Stimulated activated CD4-positive, alpha-beta T cell treated with anti-CD3 and anti-CD28 coated beads, Interleukin-15, amount 100 ng/mL, for 1 hour (primary cell): ENCODE measurements around the gene ZNF550.
A peak's percentile ranks its signal among the peaks of the same experiment; 100 is the strongest.
"Not testable (repeated sequence)": the region's sequence is repeated elsewhere in the genome, so short reads cannot be mapped to it uniquely, and the experiment has no call there.

Experiments
- DNase-seq, 2 donors: peaks; one replicate each; pipeline ENCODE4 v3.0.0-alpha.2; 2020; ENCODE audit warnings: low read depth in 1 of 2, low spot score in 1 of 2

ZNF550 gene

DNA sequence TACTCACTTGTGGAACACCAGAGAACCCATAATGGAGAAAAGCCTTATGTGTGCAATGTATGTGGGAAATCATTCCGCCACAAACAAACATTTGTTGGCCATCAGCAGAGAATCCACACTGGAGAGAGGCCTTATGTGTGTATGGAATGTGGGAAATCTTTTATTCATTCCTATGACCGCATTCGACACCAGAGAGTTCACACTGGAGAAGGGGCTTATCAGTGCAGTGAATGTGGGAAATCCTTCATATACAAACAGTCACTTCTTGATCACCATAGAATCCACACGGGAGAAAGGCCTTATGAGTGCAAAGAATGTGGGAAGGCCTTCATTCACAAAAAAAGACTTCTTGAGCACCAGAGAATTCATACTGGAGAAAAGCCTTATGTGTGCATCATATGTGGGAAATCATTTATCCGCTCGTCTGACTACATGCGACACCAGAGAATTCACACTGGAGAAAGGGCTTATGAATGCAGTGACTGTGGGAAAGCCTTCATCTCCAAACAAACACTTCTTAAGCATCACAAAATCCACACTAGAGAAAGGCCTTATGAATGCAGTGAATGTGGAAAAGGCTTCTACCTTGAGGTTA lies 21.6 kb downstream of the ZNF550 start:
- DNase-seq: no peak

DNA sequence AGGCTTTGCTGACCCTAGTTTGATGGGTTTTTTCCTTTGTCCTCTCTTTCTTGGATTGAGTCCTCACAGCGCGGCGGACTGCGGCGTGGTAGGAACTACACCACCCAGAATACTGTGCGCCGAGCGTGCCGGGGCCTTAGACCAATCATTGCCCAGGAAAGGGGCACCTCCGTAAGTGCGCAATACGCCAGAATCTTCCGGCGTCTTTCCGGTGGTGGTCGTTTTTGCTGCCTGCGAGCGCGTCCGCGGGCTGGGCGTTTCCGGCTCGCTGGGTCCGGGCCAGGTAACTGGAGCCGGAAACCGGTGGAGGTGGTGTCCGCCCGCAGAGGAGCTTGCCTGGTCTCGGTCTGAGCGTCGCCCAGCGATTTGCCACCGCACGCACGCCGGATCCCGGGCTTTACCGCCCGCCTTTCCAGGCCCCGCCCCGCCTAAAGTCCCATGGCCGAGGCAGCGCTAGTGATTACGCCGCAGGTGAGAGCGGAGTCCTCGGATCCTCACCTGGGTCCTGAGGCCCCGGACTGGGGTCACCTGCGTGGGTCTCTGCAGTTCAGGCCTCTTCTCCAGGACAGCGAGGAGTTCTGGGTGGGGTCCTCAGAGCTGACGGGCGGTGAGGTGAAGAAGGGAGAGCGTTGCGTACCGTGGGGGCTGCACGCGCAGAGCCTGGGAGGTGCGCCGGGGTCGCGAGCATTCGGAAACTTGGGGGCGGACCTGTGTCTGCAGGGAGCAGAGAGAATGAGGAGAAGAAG lies 32.4 kb downstream of the ZNF550 start, which contains the start of gene ZNF549:
TSS of gene ZNF549 (plus strand) at position 221 of the 746 bp plus-strand sequence. CDS start at position 439, 218 bp downstream.
- DNase-seq: peak; percentile 72 to 78

DNA sequence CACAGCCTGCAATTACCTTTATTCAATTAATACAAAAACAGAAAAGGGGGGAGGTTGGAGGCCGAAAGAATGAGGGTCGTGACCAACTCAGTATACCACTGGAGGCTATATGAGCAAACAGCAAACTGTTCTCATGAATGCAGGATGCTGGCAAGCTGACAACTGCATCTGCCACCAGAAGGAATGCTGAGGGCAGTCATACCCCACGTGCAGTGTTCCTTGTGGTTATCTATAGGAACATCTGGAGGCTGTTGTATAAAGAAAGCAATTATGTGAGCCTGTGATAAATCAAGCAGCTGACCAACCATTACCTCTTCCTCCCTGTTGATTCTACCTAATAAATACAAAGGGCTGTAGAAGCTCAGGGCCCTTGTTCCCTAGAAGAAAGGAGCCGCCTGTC lies 41.6 kb downstream of the ZNF550 start:
- not testable (repeated sequence) for DNase-seq

DNA sequence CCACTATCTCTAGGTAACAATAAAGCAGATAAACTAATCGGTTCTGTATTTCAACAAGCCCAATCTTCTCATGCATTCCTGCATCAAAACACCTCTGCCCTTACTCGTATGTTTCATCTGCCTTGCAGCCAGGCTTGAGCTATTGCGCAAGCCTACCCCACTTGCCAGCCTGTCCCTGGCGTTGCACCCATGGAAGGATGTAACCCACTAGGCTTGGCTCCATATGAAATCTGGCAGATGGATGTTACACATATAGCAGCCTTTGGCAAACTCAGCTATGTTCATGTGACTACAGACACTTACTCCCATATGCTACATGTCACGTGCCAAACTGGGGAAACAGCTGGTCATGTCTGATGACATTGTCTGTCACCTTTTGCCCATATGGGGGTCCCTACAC lies 44.4 kb downstream of the ZNF550 start:
- DNase-seq: no peak

DNA sequence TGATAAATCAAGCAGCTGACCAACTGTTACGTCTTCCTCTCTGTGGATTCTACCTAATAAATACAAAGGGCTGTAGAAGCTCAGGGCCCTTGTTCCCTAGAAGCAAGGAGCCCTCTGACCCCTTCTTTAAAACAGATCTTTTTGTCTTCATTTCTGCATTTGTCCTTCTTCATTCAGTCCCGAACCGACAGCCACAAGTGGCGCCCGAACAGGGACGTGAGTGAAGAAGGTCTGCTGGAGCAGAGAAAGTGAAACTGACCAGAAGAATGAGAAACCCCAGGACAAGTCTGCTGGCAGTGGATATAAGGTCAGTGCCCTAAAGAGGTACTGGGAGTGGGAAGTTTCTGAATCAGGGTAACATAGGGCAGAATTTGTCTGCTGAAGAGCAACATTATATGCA lies 46.8 kb downstream of the ZNF550 start:
- DNase-seq: no peak

DNA sequence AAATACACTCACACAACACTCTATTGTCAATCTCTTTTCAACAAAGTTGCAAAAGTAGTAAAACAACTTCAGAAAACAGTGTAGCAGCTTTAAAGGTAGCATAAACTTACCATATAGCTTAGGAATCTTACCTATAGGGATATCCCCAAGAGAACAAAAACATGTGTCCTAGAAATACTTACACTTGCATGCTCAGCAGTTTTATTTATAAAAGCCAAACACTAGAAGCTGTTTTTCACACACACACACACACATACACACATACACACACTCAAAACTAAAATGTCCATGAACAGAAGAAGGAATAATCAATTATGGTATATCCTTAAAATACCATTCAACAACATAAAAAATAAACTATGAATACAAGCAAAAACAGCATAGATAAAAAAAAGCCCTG lies 48.2 kb downstream of the ZNF550 start:
- DNase-seq: no peak

DNA sequence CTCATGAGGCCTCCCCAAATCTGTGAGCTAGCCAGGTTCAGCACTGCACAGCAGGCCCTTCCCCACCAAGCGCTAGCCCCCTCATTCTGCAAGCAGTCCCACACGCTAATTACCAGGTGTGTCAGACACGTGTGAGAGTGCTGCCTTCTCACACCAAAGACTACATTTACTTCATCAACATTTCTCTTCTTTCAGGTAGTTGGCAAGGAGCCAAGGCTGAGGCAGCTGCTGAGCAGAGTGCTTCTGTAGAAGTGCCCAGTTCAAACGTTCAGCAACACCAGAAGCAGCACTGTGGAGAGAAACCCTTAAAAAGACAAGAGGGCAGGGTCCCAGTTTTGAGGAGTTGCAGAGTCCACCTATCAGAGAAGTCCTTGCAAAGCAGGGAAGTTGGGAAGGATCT lies 53.5 kb downstream of the ZNF550 start:
- DNase-seq: no peak

DNA sequence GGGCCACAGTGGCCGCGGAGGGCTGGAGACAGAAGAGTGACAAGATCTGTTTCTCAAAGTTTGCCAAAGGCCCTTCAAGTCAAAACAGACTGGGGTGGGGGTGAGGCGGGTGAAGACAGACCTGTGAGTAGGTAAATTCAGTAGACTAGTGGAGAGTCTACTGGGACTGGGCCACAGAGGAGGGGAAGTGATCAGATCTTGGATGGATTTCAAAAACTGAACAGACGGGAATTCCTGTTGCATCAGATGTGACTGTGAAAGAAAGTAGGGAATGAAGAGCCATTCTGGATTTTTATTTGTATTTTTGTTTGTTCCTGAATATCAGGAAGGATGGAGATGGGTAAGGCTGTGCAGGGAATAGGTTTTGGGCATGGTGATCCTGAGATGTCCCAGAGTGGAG lies 59.3 kb downstream of the ZNF550 start:
- DNase-seq: not testable (repeated sequence)

DNA sequence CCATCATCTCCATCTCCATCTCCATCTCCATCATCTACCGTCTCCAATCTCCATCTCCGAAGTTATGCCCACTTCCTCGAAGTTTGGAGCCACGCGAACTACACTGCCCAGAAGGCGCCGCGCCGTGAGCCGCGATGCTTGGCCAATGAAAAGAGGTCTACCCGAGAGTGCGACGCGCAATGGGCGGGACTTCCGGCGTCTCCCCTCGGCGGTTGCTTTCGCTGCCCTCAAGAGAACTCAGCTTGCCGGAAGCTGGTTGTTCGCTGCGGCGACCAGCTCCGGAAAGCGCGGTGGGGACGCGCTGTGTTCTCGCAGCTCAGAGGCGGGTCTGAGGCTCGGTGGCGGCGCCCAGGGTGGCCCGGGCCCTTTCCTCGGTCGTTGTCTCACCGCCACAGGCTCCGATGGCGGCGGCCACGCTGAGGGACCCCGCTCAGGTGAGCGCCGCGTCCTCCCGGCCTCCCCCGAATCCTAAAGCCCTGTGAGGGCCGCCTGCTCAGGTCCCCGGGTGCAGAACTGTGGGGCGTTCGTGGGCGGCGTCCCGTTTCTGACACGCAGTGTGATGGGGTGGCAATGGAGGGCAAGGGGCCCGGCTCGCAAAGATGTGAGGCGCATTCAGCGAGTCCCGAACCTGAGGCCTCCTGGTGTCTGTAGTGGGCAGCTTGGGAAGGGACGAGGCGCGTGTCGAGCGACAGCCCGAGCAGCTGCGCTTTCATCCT lies 59.8 kb downstream of the ZNF550 start, which contains the start of gene ZNF773:
TSS of gene ZNF773 (plus strand) at position 259 of the 716 bp plus-strand sequence. CDS start at position 402, 143 bp downstream.
- DNase-seq: peak; percentile 88 to 92

DNA sequence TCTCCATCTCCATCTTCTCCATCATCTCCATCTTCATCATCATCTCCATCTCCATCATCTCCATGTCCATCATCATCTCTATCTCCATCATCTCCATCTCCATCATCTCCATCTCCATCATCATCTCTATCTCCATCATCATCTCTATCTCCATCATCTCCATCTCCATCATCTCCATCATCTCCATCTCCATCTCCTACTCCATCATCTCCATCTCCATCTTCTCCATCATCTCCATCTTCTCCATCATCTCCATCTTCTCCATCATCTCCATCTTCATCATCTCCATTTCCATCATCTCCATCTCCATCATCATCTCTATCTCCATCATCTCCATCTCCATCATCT lies 60.4 kb downstream of the ZNF550 start:
- not testable (repeated sequence) for DNase-seq

DNA sequence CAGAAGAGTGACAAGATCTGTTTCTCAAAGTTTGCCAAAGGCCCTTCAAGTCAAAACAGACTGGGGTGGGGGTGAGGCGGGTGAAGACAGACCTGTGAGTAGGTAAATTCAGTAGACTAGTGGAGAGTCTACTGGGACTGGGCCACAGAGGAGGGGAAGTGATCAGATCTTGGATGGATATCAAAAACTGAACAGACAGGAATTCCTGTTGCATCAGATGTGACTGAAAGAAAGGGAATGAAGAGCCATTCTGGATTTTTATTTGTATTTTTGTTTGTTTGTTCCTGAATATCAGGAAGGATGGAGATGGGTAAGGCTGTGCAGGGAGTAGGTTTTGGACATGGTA lies 71.4 kb downstream of the ZNF550 start:
- not testable (repeated sequence) for DNase-seq

DNA sequence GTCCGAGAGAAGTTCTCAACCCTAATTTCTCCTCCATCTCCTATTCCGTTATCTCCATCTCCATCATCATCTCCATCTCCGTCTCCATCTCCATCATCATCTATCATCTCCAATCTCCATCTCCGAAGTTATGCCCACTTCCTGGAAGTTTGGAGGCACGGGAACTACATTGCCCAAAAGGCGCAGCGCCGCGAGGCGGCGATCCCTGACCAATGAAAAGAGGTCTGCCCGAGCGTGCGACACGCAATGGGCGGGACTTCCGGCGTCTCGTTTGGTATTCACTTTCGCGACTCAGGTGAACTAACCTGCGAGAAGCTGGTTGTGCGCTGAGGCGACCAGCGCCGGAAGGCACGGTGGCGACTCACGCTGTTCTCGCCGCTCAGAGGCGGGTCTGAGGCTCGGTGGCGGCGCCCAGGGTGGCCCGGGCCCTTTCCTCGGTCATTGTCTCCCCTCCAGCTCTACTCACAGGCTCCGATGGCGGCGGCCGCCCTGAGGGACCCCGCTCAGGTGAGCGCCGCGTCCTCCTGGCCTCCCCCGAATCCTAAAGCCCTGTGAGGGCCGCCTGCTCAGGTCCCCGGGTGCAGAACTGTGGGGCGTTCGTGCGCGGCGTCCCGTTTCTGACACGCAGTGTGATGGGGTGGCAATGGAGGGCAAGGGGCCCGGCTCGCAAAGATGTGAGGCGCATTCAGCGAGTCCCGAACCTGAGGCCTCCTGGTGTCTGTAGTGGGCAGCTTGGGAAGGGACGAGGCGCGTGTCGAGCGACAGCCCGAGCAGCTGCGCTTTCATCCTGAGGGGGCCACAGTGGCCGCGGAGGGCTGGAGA lies 72.0 kb downstream of the ZNF550 start, which contains the start of gene ZNF419:
TSS of gene ZNF419 (plus strand) at position 274 of the 822 bp plus-strand sequence. CDS start at position 475, 201 bp downstream.
- peak; percentile 81 to 89 for DNase-seq
